Measurements from ENCODE around the gene PTPRN2.
"Not testable (repeated sequence)": the region's sequence is repeated elsewhere in the genome, so short reads cannot be mapped to it uniquely, and the experiment has no call there.

PTPRN2 gene

DNA sequence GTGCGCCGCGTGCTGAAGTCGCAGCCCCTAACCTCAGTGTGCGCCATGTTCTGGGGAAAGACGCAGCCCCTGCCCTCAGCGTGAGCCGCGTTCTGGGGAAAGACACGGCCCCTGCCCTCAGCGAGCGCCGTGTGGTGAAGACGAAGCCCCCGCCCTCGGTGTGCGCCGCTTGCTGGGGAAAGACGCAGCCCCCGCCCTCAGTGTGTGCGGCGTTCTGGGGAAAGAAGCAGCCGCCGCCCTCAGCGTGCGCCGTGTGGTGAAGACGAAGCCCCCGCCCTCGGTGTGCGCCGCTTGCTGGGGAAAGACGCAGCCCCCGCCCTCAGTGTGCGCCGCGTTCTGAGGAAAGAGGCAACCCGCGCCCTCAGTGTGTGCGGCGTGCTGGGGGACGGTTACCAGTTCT is 383.7 kb downstream of the PTPRN2 start:
- not testable (repeated sequence) for H3K4me3 ChIP-seq (ENCODE audit: low read depth, low read length)

DNA sequence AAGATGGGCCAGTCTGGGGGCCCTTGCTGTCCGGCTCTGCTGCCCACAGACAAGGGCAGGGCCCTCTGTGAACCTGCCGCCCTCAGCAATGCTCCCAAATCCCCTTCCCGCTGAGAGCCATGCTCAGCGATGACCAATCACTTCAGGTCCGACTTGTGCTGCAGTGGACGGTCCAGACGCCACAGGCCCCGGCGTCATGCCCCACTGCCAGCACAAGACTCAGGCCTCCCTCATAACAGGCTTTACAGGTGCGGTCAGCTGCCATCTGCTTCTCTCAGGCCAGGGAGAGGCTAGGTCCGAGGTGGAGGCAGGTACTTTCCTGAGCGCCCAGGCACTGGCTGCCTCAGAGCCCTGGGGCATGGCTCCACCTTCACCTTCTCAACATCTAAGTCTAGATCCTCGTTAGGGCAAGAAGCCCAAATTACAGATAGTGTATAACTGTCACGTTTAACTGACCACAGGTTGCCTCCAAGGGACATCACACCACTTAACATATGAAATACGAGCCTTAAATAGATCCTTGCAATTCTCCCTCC is 393.2 kb downstream of the PTPRN2 start:
- H3K4me3 ChIP-seq (ENCODE audit: low read depth, low read length) = no peak overlapping the region

DNA sequence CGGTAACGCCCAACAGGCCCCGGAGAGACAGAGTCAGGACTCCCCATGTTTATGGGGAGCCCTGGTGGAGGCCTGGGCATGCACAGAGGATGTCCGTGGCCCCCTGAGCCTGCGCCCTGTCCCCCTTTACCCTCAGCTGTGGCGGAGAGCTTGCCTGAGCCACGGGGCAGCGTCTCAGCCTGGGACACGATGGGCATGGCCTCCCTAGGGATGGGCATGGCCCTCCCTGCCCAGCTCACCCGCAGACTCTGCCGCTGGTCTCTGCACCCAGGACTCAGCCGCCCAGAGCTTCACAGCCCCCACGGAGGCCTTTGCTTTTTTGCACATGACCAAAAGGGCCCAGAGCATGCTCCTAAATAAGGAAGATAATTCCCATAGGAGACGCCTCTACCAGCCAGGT is 394.2 kb downstream of the PTPRN2 start:
- H3K4me3 ChIP-seq (ENCODE audit: low read depth, low read length) = no peak overlapping the region

DNA sequence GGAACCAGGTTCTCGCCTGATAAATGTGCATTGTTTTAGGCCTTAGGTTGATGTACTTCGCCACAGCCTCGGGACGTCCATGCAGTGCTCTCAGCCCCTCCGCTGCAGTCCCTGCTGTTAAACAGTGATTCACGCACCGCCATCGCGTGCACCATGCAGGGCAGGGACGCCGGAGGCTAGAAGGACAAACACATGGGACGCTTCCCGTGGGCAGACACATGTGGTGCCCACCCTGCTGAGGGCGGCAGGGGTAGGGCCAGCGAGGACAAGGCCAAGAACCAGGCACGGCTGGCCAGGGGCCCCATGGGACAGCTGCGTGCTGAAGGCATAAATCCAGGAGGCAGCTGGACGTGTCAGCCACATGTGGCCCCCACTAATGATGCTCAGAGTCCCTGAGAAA is 394.7 kb downstream of the PTPRN2 start:
- H3K4me3 ChIP-seq (ENCODE audit: low read depth, low read length) = no peak overlapping the region

DNA sequence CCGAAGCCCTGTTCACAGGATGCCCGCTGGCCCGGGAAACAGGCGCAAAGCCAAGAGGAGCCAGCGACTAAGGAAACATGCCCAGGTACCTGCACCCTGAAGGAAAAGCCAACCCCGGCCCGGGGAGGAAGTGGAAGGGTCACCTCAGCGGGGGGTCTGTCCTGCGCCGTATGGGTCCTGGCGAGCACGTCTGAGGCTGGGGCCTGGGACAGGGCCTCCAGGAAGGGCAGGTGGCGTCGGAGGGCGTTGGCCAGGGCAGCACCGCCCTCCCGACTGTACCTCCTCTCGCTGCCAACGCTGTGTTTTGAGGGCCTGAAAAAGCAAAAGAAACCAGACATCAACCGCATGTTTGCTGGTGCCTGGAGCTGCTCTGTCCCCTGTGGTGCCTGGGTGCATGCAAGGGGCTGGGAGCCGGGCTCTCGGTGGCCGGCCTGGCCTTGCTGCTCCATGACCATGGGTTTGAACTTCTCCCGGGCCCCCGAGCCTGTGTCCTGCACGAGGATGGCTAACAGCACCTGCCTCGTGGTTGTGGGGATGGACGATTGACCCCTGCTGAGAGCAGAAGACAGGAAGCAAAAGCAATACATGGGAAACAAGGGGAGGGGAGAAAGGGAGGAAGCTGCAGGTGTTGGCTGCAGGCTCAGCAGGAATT is 395.3 kb downstream of the PTPRN2 start:
- H3K4me3 ChIP-seq (ENCODE audit: low read depth, low read length) = no peak overlapping the region

DNA sequence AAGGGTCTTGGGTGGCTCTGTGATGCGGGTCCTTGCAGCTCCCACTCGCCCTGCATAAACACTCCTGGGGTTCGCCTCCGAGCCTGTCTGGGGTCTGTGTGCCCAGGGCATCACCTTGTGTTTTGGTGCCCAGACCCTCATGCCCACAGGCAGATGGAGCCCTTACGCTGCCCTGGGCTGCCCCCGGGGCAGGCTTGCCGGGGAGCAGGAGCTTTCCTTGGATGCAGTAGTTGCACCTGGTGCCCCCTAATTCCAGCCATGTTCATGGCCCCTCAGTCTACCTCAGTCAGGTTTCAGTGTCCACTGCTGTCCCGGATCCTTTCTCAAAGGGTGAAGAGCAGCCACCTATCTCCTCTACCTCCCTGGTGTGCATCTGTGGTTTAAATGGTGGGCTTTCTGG is 396.0 kb downstream of the PTPRN2 start:
- no peak overlapping the region for H3K4me3 ChIP-seq (ENCODE audit: low read depth, low read length)

DNA sequence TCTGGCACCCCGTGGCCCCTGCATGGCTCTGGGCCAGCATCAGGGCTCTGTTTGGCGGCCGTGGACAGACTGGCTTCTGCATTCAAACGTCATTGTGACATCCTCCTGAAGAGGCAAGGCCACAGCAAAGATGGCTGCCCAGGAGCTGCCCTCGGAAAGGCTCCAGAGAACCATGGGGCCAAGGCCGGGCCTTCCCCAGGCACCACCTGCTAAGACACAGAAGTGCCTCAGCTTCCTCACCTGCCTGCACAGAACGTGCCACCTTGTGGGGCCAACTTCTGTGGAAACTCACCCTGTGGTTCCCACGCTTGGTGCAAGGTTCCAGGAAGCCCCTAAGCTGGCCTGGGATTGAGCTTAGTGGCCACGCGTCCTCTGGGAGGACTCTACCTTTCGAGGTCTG is 396.9 kb downstream of the PTPRN2 start:
- no peak overlapping the region for H3K4me3 ChIP-seq (ENCODE audit: low read depth, low read length)

DNA sequence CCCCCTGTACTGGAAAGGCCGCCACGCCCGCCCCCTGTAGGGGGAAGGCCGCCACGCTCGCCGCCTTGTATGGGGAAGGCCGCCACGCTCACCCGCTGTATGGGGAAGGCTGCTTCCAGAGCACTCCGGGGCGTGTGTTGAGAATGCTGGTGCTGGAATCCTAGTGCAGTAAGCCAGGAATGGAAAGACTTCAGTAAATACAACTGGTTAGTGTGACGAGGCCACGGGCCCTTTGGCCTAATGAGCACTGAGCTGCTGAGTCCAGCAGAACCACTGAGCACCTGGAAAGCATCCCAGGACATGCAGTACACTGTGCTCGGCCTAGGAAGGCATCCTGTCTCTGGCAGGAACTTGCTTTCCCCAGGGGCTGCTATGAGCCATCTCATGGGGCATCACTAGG is 398.9 kb downstream of the PTPRN2 start:
- H3K4me3 ChIP-seq (ENCODE audit: low read depth, low read length) = no peak overlapping the region

DNA sequence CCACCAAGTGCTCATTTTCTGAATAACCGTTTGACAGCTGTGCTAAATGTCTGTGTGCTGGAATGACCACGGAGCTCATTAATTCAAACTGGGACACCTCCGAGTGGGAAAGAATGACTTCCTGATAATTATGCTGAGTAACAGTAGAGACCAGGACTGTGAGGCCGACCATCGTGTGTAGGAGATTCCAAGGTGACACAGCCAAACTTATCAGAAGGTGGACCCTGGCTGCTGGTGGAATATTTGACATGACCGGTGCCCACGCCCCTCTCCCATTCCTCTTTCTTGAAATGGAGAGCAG is 400.0 kb downstream of the PTPRN2 start:
- no peak overlapping the region for H3K4me3 ChIP-seq (ENCODE audit: low read depth, low read length)

DNA sequence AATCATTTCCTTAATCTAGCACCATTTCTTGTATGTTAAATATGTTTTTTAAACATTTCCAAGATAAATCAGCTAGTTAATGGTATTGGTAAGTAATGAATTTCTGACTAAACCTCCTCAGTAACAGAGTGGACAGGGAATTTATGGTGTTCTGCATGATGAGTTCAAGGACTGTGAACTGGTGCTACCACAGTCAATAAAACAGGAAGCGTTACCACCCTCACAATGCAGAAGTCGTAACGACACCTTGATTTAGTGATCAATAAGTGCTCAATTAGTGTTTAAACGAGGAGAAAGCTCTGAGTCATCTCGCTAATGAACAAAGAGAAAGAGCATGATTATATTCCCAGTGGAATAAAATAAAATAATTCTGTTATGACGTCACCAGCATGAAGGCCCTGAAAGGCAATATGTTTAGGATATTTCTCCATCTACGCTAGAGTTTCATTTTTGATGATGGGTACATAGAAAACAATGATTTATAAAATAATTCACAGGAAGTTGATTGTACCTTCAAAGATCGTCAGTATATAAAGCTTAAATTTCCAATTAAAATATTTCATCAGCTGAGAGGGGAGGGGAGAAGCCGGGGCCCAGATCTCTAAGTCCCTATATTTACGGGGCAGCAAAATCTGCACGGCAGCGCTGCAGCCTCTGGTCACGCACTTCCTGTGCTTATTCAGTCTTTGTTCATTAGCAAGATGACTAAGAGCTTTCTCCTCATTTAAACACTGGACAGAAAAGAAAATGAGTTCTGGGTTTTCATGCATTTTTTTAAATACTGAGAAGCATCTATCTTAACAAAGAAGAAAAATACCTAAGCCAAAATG is 400.5 kb downstream of the PTPRN2 start:
- no peak overlapping the region for H3K4me3 ChIP-seq (ENCODE audit: low read depth, low read length)

DNA sequence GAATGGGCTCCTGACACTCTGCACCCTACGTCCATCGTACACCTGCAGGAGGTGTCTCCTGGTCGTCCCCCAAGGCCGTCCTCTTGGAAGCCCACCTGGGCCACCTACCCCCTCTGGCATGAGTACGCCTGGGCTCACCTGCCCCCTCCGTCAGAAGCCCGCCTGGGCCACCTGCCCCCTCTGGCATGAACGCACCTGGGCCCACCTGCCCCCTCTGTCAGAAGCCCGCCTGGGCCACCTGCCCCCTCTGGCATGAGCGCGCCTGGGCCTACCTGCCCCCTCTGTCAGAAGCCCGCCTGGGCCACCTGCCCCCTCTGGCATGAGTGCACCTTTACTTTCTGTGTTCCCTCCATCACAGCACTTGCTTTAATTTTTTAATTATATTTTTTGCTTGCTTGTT is 401.2 kb downstream of the PTPRN2 start:
- H3K4me3 ChIP-seq (ENCODE audit: low read depth, low read length) = no peak overlapping the region

DNA sequence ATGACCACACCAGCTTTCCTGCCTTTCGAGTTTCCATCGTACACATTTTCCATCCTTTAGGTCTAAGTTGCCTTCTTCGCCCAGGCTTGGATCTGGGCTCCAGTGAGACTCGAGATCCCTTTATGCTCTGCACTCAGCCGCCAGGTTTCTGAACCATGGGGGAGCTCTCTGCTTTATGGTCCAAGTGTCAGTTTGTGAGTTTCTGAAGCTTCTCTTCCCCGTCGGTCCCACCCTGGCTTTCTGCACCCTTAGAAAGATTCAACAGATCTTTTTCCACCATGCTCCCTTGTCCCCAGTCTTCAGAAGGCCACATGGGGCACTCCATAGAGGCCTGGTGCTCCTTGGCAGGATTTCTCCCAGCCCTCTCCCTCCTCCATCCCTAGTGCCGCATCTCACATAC is 402.0 kb downstream of the PTPRN2 start:
- no peak overlapping the region for H3K4me3 ChIP-seq (ENCODE audit: low read depth, low read length)

DNA sequence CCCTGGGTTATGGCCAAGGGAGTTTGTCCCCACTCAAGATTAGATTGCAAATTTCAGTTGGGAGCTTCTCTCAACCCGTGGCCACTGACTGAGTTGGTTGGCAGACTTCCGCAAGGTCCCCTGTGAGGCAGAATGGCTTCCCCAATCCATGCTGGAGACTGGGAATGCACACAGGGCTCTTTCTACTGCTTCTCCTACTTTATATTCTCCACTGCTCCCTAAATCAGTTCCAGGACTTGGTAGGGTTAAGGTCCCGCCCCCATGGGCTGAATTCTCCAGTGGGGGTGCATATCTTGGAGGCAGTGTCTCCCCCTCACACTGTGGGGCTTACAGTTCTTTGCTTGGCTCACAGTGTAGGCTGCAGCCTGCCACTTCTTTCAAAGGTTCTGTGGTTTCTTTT is 404.2 kb downstream of the PTPRN2 start:
- H3K4me3 ChIP-seq (ENCODE audit: low read depth, low read length) = no peak overlapping the region

DNA sequence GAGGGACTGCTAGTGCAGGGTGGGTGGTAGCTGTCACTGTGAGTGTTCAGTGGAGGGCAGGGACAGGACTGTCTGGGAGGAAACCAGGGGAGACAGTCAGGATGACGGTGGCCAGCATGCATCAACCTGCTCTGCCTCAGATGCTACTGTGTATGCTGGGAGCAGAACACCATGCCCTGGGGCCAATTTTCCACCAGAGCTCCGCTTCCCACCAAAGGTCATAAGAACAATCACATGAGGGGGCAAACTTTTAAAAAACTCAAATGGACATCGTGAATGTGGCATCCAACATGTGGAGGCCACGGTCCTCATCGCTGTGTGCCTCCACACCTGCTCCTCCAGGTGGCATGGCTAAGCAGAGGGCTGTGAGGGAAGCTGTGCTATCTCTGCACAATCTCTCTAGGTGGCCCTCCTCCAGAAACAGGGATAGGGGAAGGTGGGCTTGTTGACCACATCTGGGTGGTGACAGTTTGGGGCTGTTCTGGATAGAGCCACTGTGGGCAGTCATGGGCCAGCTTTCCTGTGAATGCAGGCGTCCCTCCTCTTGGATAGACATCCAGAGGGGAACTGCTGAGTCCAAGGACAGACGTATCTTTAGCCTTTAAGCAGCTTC is 411.0 kb downstream of the PTPRN2 start:
- no peak overlapping the region for H3K4me3 ChIP-seq (ENCODE audit: low read depth, low read length)

DNA sequence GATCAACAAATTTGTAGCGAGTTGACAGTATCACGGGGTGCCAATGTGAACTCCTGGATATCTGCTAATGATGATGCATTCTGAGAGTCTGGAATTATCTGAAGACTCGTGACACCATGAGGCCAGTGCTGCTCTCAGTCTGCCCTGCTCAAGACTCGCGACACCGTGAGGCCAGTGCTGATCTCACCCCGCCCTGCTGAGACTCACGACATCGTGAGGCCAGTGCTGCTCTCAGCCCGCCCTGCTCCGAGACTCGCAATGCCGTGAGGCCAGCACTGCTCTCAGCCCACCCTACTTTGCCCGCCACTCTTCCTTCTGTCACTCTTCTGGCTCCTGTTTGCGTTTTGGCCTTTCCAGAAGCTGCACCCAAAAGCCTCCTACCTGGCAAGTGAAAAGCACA is 411.8 kb downstream of the PTPRN2 start:
- no peak overlapping the region for H3K4me3 ChIP-seq (ENCODE audit: low read depth, low read length)

DNA sequence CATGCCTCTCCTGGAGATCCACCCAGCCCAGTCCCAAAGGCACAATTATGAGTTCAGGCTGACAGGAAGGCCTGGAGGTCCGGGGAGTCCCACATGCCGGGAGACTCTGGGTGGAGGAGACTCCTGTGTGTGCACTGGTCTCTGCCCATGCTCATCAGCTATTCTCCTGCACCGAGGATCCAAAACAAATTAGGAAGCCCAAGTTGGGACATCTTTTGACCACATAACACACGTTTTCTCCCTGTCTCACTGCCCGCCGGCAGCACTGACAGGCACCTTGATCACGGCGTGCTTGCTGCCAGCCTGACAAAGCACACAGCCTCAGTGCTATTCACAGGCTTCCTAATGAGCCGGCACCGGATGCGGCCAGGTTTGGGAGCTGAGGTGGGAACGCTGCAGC is 412.7 kb downstream of the PTPRN2 start:
- H3K4me3 ChIP-seq (ENCODE audit: low read depth, low read length) = no peak overlapping the region

DNA sequence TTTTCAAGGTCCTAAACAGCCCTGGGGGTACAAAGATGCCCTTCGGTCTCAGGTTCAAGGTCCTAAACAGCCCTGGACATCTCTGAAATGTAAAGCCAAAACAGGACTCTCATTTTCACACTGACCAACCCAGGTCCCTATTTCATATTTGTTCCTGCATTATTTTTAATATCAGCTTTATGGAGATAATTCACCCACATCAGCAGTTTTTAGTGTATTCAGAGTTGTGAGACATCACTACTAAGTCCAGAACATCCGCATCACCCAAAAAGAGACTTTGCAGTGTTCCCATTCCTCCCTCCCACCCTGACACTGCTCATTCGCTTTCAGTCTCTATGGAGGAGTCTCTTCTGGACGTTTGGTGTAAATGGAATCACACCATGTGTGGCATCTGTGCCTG is 420.2 kb downstream of the PTPRN2 start:
- H3K4me3 ChIP-seq (ENCODE audit: low read depth, low read length) = no peak overlapping the region

DNA sequence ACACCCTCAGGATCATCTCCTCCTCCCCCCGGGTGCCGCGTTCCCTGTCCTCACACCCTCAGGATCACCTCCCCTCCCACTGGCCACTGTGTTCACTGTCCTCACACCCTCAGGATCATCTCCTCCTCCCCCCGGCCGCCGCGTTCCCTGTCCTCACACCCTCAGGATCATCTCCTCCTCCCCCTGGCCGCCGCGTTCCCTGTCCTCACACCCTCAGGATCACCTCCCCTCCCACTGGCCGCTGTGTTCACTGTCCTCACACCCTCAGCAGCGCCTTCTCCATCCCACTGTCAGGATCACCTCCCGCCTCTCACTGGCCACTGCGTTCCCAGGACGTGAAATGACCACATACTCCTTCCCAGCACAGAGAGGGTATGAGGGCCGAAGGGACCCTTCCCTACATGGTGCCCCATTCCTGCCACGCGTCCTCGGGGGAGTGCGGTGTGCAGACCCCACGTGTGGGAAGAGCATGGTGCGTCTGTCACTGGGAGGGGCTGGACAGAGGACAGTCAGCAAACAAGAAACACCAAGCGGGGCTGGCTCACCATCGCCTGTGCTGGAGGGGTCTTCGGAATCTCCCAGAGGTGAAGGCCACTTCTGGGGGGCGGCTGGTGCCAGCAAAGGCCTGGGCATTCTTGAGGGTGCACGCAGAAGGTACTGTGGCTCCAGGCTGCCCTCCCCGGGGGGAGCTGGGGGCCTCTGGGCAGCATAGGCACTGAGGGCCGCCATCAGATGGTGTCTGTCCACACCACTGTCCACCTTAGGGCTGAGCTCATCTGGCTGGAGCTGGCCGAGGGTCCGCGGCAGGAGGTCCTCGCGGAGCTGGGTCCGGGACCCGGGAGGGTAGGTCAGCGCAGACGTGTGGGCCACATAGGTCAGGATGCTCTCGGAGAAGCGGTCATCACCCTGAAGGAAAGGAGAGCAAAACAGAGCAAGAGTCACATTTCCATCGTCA is 421.0 kb downstream of the PTPRN2 start:
- no peak overlapping the region for H3K4me3 ChIP-seq (ENCODE audit: low read depth, low read length)

DNA sequence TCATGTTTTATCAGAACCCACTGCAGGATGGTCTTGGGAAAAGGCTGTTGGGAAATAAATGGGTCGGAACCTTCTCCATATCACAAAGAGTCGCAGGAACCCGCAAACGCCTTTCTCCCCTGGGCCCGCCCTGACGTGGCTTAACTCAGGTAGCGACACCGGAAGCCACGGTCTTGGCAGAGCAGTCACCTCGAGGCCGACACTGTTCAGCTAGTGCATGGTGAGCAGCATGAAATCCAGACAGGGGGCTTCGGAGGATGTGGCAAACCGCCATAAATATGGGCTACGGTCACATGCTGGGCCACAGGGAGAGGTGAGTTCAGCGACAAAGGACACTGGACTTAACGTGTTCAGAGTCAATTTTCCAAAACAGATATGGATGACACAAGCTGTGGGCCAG is 421.9 kb downstream of the PTPRN2 start:
- no peak overlapping the region for H3K4me3 ChIP-seq (ENCODE audit: low read depth, low read length)

DNA sequence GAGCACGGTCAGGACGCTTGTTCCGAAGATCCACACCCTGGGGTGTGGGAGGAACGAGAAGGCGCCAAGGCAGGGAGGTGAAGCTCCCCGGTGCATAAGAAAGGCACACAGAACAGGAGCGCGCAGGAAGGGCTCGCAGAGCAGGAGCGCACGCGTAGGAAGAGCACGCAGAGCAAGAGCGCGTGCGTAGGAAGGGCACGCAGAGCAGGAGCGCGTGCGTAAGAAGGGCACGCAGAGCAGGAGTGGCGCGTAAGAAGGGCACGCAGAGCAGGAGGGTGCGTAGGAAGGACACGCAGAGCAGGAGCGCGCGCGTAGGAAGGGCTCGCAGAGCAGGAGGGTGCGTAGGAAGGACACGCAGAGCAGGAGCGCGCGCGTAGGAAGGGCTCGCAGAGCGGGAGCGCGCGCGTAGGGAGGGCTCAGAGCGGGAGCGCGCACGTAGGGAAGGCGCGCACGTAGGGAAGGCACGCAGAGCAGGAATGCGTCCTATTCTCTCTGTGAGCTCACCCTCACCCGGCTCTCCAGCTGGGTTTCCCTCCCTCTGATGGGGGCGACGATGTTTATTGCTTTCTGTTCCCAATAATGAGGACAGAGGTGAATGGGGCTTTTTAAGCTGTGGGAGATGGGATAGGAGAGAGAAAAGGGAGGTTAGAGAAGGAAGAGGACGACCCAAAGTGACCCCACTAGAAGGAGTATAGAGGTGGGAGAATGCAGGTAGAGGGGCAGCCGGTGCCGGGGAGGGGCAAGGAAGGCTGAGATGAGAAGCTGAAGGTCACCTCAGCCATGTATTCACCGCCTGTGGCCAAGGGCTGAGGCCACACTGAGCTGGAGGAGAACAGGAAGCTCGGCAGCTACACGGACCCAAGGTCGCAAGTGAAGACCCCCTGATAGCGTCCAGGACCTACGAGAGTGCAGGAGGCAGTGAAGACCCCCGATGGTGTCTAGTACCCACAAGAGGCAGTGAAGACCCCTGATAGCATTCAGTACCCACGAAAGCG is 423.2 kb downstream of the PTPRN2 start:
- no peak overlapping the region for H3K4me3 ChIP-seq (ENCODE audit: low read depth, low read length)

Data from iPS-11a (cell line).